ENCODE results near the gene KIF2C. TPM values are rescaled to one million over a fixed set of nuclear protein-coding genes. Genes with fewer than 3 reads are reported as not detected.
"Not testable (repeated sequence)": the region's sequence is repeated elsewhere in the genome, so short reads cannot be mapped to it uniquely, and the experiment has no call there.

The KIF2C gene
- polyA plus RNA-seq, 4 donors = 20.3 to 29.5 (median 24.4) TPM

DNA sequence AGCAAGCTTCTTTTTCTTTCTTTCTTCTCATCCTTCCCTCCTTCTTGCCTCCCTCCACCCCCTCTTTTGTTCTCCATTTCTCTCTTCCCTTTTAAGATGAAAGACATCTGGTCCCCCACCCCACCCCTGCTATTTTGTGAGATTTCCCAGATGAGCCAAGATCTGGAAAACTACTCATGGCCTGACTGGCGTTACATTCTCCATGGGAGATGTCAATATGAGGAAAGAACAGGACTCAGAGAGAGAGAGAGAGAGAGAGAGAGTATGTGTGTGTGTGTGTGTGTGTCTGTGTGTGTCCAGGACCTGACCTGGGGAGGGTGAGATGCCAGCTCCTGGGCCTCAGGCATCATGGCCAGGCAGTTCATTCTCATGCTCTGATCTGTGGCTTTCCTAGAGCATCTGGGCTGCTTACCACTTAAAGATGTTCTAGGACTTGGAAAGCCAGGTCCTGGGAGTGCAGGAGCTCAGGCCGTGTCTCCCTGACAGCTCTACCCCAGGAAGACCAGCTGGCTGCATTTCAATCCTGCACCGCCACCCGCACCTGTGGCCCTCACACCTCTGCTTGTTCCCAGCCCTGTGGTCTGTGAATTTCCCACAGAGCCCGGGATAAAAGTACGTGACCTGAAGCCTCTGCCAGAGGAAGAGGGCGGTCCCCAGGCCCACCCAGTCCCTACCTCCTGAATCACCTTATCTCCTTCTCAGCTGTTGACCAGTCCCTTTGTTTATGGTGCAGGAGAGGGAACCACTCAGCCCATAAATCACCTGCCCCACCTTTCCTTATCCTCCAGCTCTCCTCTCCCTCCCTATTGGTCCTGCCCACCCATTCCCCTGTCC lies 51.5 kb downstream of the KIF2C start:
- DNase-seq (ENCODE audit: low read depth in 4 of 4, low spot score in 3 of 4) = no peak

DNA sequence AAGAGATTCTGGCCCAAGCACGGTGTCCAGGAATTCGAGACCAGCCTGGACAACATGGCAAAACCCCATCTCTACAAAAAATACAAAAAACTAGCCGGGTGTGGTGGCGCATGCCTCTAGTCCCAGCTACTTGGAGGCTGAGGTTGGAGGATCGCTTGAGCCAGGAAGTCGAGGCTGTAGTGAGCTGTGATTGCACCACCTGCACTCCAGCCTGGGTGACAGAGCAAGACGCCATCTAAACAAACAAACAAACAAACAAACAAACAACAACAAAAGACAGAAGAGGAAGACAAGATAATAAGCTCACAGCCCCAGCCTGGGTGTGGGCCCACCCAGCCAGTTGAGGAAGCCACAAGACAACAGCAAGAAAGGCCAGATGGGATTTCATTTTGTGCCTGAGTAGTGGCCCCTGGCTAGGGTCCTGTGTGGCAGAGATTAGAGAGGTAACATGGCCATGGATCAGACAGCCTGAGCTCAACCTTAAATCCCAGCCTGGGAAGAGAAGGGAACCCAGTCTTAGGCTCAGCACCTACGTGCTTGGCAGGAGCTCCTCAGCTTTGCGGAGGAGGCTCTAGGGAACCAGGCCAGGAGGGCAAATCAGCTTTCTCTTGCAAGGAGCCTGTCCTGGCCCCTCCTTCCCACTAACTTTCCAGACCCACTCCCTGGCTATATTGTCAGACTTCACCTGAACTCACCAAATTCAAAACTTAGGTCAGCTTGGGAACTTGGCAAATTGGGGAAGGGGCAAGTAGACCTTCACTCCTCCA lies 53.3 kb downstream of the KIF2C start:
- DNase-seq (ENCODE audit: low read depth in 4 of 4, low spot score in 3 of 4) = no peak

DNA sequence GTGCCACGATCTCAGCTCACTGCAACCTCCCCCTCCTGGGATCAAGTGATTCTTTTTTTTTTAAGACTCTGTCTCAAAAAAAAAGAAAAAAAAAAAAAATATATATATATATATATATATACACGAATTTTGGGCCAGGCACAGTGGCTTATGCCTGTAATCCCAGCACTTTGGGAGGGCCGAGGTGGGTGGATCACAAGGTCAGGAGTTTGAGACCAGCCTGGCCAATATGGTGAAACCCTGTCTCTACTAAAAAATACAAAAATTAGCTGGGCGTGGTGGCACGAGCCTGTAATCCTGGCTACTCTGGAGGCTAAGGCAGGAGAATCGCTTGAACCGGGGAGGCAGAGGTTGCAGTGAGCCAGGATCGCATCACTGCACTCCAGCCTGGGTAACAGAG lies 58.2 kb downstream of the KIF2C start:
- DNase-seq (ENCODE audit: low read depth in 4 of 4, low spot score in 3 of 4) = not testable (repeated sequence)

DNA sequence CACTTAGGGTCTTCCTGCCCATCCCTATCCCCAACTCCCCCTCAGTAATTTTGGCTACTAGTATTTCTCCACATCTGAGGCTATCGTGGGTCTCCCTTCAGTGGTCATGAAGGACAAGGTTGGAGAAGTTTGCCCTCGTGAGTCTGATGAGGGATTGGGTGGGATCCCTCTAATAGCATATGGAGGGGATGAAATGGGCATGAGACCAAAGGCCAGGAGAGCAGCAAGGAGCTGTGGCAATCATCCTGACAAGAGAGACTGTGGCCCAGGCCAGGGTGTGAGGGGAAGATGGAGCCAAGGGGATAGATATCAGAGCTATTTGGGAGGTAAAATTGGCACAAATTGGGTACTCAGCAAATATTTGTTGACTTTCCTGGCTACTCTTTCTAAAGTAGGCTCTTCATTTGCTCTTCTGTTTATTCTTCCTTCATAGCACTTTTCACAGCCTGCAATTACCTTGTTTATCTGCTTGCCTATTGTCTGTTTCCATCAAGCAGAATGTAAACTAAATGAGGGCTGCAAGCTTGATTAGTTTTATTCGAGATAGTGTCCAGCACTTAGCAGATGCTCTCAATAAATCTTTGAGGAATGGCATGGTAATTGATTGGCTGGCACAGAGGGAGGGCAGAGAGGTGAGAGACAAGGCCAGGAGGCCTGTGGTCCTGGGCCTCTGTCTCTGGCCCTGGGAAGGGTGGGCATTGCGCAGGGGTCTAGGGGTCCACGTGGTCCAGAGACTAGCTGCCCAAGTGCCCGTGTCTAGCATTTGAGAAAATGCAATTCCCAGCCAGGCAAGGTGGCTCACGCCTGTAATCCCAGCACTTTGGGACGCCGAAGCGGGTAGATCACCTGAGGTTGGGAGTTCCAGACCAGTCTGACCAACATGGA lies 59.1 kb downstream of the KIF2C start:
- DNase-seq (ENCODE audit: low read depth in 4 of 4, low spot score in 3 of 4) = no peak

DNA sequence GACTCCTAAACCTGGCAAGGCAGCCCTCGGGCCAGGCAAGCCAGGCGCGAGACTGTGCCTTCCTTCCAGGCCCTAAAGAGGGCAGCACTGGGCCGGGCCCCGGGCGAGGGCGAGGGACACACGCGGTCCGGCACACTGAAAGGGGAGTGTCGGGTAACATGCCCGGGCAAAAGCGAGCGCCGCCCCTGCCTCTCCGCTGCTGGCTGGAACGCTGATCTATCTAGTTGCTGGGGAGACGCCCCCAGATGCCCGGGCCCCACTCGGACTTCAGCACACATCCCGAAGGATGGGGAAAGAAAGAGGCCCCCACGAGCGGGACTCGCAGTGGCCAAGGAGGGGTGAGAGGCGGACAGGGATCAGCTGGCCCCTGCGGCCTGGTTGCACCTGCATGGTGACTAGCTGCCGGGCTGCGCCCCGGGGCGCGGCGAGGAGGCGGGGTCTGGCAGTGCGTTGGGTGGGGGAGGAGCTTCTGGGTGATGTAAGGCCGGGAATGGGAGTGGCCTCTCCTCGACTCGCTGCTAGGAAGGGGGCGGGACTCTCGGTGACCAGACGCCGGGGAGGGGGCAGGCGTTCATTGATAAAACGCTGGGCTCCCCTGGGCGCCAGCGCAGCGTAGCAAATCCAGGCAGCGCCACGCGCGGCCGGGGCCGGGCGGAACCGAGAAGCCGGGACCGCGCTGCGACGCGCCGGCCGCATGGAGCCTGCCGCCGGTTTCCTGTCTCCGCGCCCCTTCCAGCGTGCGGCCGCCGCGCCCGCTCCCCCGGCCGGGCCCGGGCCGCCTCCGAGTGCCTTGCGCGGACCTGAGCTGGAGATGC lies 60.3 kb downstream of the KIF2C start, which contains the start of gene PLK3:
PLK3 (plus strand) TSS at position 608 of the 815 bp plus-strand sequence; CDS start at position 695, 87 bp downstream.
- peak; percentile 93 to 96 (median 95) for DNase-seq (ENCODE audit: low read depth in 4 of 4, low spot score in 3 of 4)

DNA sequence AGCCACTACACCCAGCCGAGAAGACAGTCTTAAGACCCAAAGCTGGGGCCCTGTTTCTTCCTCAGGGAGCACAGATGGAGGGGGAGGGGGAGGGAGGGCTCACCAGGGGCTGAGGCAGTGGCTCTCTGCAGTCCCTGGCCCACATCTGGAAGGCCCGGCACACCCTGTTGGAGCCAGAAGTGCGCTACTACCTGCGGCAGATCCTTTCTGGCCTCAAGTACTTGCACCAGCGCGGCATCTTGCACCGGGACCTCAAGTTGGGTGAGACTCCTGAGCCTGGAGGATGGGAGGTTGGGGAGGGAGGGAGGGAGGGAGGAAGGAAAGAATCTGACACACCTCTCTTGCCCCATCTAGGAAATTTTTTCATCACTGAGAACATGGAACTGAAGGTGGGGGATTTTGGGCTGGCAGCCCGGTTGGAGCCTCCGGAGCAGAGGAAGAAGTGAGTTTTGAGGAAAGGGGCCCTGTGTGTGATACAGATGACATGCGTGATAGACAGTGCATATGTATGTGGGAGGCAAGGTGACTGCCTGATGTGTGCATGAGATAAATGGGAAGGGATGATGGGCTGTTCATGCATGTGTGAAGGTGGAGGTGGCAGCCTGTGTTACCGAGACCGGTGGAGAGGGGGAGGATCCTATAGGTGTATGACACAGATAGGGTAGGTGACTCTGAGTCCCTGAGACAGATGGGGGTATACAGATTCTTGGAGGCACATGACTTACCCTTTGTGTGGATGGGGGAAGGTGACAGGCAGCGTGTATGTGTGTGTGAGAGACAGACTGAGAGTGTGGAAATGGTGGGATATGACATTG lies 62.1 kb downstream of the KIF2C start:
- DNase-seq (ENCODE audit: low read depth in 4 of 4, low spot score in 3 of 4) = no peak

DNA sequence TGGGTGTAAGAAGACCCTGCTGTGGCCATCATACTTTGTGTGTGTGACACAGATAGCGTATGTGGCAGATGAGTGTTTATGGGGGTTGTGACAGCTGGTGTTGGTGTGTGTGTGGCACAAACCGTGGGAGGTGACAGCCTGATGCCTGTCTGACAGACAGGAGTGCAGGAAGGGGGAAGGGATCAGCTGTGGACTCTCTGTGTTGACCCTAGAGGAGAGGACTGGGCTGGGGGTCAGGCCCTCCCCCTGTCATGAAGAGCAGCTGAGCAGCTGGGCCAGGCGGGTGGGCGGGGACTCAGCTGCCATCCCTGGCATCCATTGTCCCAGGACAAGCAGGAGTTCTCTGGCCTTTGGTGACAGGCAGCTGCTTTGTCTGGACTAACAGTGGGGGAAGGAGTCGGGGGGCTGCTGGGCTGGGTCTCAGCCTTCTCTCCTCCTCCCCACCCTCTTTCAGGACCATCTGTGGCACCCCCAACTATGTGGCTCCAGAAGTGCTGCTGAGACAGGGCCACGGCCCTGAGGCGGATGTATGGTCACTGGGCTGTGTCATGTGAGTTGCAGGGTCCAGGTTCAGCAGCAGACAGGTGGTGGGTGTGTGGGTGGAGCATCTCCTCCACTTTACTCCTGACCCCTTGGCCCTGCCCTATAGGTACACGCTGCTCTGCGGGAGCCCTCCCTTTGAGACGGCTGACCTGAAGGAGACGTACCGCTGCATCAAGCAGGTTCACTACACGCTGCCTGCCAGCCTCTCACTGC lies 62.8 kb downstream of the KIF2C start:
- no peak for DNase-seq (ENCODE audit: low read depth in 4 of 4, low spot score in 3 of 4)

DNA sequence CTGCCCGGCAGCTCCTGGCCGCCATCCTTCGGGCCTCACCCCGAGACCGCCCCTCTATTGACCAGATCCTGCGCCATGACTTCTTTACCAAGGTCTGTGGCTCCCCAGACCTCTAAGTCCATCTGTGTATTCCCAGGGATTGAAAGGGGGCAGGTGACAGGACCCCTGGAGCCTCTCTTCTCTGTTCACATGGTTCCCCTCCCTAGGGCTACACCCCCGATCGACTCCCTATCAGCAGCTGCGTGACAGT lies 63.4 kb downstream of the KIF2C start:
- no peak for DNase-seq (ENCODE audit: low read depth in 4 of 4, low spot score in 3 of 4)

DNA sequence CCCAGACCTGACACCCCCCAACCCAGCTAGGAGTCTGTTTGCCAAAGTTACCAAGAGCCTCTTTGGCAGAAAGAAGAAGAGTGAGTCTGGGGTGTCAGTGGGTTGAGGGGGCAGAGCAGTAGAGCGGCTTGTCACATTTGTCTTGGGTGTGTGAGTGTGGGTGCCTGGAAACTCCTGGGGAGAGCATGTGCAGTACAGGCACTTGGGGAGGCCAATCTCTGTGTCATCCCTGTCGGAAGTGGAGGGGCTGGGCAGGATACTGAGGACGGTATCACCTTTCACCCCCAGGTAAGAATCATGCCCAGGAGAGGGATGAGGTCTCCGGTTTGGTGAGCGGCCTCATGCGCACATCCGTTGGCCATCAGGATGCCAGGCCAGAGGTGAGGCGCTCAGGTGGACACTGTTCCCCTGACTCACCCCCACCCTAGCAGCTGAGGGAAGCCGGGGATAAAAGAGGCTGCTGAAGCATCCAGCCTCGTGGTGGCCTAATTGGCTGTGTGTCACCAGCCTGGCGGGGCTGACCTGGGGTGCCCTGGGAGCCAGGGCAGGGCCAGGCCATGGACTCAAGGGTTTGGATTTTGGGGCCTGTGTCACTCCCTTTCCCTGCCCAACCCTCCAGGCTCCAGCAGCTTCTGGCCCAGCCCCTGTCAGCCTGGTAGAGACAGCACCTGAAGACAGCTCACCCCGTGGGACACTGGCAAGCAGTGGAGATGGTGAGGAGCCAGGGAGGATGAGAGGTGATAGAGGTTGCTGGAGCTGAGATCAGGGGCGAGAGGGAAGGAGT lies 63.9 kb downstream of the KIF2C start:
- no peak for DNase-seq (ENCODE audit: low read depth in 4 of 4, low spot score in 3 of 4)

DNA sequence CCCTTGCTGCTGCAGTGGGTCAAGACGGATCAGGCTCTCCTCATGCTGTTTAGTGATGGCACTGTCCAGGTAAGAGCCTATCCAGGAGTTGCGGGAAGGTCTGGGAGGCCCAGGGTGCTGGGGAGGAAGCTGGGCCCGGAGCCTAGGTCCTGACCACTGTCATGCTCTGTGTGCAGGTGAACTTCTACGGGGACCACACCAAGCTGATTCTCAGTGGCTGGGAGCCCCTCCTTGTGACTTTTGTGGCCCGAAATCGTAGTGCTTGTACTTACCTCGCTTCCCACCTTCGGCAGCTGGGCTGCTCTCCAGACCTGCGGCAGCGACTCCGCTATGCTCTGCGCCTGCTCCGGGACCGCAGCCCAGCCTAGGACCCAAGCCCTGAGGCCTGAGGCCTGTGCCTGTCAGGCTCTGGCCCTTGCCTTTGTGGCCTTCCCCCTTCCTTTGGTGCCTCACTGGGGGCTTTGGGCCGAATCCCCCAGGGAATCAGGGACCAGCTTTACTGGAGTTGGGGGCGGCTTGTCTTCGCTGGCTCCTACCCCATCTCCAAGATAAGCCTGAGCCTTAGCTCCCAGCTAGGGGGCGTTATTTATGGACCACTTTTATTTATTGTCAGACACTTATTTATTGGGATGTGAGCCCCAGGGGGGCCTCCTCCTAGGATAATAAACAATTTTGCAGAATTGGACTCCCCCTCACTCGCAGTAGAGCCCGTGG lies 65.8 kb downstream of the KIF2C start:
- no peak for DNase-seq (ENCODE audit: low read depth in 4 of 4, low spot score in 3 of 4)

DNA sequence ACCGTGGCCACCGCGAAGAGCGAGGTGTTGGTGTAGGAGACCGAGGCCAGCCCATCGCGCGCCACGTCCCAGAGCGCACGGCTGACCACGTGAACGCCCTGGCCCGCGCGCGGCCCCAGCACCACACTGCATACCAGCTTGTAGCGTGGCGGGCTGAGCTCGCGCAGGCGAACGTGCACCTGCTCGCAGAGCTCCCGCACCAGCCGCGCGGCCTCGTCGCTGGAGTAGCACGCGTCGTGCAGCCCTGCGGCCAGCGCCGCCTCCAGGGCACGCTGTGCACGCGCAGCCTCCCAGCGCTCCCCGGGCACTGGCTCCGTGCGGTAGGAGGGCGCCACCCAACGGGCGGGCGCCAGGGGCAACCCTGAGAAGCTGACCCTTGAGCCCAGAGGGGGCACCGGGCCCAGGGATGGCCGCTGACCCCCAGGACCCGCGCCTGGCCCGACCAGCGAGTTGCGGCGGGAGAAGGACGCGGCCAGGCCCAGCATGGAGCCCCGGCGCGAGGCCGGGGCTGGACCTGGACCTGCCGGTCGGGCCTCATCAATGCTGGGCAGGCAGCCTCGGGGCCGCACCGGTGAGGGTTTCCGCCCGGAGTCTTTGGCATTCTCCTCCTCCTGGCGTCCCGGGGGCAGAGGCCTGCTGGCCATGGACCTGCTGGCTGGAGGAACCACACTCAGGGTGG lies 66.5 kb downstream of the KIF2C start:
- no peak for DNase-seq (ENCODE audit: low read depth in 4 of 4, low spot score in 3 of 4)

DNA sequence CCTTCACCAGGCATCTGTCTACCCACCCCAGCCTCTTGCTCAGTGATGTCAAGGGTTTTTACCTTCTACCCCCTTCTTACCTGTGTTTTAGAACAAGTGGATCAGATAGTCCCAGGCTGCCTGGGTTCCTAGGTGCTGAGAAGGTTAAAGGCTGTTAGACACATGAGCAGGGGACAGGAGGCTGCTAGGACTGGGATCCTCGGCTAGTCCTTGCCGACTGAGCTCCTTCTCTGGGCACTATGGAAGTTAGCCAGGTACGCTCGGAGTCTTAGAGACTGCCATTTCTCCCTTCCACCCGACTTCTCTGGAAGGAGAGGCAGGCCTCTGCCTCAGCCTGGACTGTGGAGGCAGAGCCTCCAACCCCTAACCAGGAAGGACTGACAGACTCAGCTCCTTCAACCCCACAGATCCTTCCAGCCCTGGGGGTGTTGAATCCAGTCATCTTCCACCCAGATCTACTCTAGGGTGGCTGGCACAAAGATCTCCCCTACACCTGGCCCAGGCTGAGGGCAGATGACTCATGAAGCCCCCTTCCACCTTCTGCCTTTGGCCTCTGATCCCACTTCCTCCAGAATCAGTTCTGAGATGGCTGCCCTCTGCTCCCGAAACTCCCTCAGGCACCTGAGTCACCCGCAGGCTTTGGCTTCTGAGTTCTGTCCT lies 67.2 kb downstream of the KIF2C start, which contains the start of gene DYNLT4:
DYNLT4 (minus strand) TSS at position 648 of the 660 bp plus-strand sequence. CDS start 683 bp downstream, outside the sequence.
- no peak for DNase-seq (ENCODE audit: low read depth in 4 of 4, low spot score in 3 of 4)

DNA sequence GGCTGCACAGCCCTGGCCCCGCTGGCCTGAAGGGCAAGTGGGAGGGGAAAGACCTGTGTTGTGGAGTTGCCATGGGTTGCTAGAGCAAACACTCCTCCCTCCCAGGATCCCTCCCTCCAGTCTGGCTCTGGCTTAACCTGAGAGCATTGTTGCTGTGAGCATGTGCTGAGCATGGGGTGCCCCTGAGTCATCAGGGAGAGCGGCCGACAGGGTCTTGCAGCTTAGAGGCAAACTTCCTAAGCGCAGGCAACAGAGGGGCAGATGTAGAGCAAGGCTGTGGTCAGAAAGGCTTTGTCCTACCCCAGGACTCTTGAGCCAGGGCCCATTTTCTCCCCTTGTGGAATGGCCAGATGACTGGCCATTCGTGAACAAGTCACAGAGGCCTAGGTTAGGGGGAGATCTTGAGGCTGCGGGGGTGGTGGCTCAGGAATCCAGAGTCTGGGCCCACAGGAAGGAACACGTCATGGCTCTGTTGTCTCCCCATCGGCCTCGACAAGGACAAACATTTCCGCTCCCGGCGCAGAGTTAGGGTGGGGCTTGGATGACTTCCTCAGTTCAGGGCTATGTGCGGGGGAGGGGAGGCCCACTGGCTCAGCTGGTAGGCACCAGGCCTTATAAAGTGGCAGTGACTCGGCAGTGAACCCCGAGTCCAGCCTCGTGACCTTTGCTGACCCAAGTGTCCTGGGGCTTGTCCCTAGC lies 67.9 kb downstream of the KIF2C start:
- DNase-seq (ENCODE audit: low read depth in 4 of 4, low spot score in 3 of 4) = peak in 3 of 4 donors; percentile 84 to 90 (median 85)

DNA sequence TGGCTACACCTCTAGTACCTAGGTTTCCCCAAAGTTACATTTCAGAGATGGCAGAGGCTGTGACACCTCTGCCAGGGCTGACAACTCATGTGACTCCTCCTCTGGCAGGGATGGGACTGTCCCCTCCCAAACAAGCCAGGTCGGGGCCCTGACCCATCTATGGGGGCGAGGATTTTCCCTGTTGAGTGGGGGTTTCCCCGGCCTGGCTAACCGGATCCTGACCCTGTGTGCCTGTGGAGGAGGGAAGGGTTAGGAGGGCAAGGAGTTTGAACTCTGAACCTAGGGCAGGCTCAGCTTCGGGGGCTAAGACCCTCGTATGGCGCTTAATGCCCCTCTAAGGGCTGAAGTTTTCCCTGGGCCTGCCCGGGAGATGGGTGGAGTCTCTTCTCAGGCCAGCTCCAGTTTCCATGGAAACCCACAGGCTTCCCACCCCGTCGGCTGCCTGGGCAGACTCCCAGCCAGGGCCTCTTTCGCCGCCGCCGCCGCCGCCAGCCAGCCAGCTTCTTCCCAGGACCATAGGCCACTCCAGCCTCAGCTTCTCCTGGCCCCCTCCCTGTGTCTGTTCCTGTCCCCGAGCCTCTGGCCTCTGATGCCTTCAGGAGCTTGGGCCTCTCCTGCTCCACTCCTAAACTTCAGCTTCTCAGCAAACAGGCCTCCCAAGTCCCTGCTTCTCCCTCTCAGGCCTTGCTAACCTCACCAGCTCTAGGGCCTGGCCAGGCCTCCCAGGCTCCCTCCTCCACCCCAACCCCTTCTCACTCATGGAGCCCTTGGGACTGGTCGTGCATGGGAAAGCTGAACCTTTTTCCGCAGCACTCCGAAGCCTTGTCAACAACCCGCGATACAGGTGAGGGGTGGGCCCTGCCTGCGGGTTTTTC lies 68.7 kb downstream of the KIF2C start, which contains the start of gene BTBD19:
BTBD19 (plus strand) TSS at position 461 of the 875 bp plus-strand sequence; CDS start at position 759, 298 bp downstream.
- DNase-seq (ENCODE audit: low read depth in 4 of 4, low spot score in 3 of 4) = peak in 3 of 4 donors; percentile 78

Data from left renal pelvis (tissue), 4 donors.